Measurements from ENCODE around the gene SHFL. TPM values are rescaled to one million over a fixed set of nuclear protein-coding genes. Genes with fewer than 3 reads are reported as not detected.

The SHFL gene
- total RNA-seq, 2 donors from 2014 or later: 15.1 to 21.3 TPM

GRCh38 chr19:10092648-10093294 lies 6.7 kb downstream of the SHFL start:
- Histone ChIP-seq H3K27ac (no peak overlapping the region), H3K4me1 (no peaks in the 10 kb centered on the region), H3K27me3 (no peaks in the 10 kb centered on the region), H3K4me3 (no peak overlapping the region), H3K36me3 (no peaks in the 10 kb centered on the region), H3K9ac (ENCODE audit: low read depth in 2 of 2, low read length in 2 of 2) (no peak overlapping the region), H3K9me3 (no peaks in the 10 kb centered on the region)
- no peak for DNase-seq
- intact Hi-C loops (cut with DNase I): no loop called here
- TF ChIP-seq CTCF (IDR thresholded peaks at IDR 0.05): no peak

GRCh38 chr19:10093295-10094186 lies 7.4 kb downstream of the SHFL start:
- H3K9me3 ChIP-seq: no peaks in the 10 kb centered on the region
- DNase-seq: no peak
- no peaks in the 10 kb centered on the region for H3K36me3 ChIP-seq
- TF ChIP-seq CTCF (IDR thresholded peaks at IDR 0.05): no peak
- H3K9ac ChIP-seq (ENCODE audit: low read depth in 2 of 2, low read length in 2 of 2): no peak overlapping the region
- no peak overlapping the region for H3K27ac ChIP-seq
- H3K4me3 ChIP-seq: no peak overlapping the region
- no peaks in the 10 kb centered on the region for H3K4me1 ChIP-seq
- H3K27me3 ChIP-seq: no peaks in the 10 kb centered on the region
- intact Hi-C loops (cut with DNase I): no loop called here

DNA sequence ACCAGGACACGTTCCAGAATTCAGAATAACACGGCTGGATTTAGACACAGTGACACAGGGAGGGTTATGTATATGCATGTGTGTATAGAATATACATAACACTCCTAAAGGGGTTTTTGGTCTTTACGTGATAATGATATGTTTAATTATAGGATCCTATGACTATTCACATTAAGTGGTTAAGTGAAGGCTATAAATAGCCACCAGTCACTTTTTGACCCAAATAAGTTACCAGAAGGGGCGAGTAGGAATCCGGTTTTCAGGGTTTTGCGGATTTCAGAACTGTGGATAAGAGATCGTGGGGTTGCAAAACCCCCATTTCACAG lies 9.5 kb downstream of the SHFL start:
- Histone ChIP-seq H3K27ac (no peak overlapping the region), H3K9me3 (no peaks in the 10 kb centered on the region), H3K36me3 (no peaks in the 10 kb centered on the region), H3K9ac (ENCODE audit: low read depth in 2 of 2, low read length in 2 of 2) (no peak overlapping the region), H3K4me3 (peak overlapping the region; percentile 2), H3K27me3 (no peaks in the 10 kb centered on the region), H3K4me1 (no peaks in the 10 kb centered on the region)
- intact Hi-C loops (cut with DNase I): no loop called here
- TF ChIP-seq CTCF (IDR thresholded peaks at IDR 0.05): no peak
- no peak for DNase-seq

- H3K27me3 ChIP-seq: no peaks in the 10 kb centered on the region
- no peak for TF ChIP-seq CTCF (IDR thresholded peaks at IDR 0.05)
- H3K4me3 ChIP-seq: peak overlapping the region; percentile 42
- peak overlapping the region; percentile 51 to 78 for H3K9ac ChIP-seq (ENCODE audit: low read depth in 2 of 2, low read length in 2 of 2)
- H3K27ac ChIP-seq: peak overlapping the region; percentile 57
- H3K9me3 ChIP-seq: no peaks in the 10 kb centered on the region
- peak; percentile 88 for DNase-seq
- intact Hi-C loops (cut with DNase I): no loop called here
- H3K36me3 ChIP-seq: no peaks in the 10 kb centered on the region
- no peaks in the 10 kb centered on the region for H3K4me1 ChIP-seq
These were observed 10.0 kb downstream of the SHFL start for GRCh38 chr19:10095948-10096614.

DNA sequence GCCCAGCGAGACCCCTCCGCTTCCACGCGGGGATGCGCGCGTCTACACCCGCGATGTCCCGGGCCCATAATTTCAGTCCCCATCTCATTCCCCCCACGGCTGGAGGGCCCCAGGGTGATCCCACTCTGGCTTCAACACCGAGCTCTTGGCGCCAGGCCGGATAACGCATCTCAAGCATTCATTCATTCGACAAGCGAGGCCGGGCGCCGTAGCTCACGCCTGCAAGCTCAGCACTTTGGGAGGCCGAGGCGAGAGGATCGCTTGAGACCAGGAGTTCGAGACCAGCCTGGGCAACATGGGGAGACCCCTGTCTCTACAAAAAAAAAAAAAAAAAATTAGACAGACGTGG lies 10.5 kb downstream of the SHFL start:
- H3K27me3 ChIP-seq: no peaks in the 10 kb centered on the region
- no peaks in the 10 kb centered on the region for H3K36me3 ChIP-seq
- peak overlapping the region; percentile 42 for H3K4me3 ChIP-seq
- H3K27ac ChIP-seq: peak overlapping the region; percentile 57
- intact Hi-C loops (cut with DNase I): no loop called here
- H3K4me1 ChIP-seq: no peaks in the 10 kb centered on the region
- DNase-seq: peak; percentile 53
- H3K9ac ChIP-seq (ENCODE audit: low read depth in 2 of 2, low read length in 2 of 2): peak overlapping the region; percentile 51 to 78
- no peak for TF ChIP-seq CTCF (IDR thresholded peaks at IDR 0.05)
- no peaks in the 10 kb centered on the region for H3K9me3 ChIP-seq
